CD4-positive, alpha-beta T cell treated with Interleukin-1 beta for 1 hour (primary cell): ENCODE measurements around the gene ITM2B.
A peak's percentile ranks its signal among the peaks of the same experiment; 100 is the strongest.
"Not testable (repeated sequence)": the region's sequence is repeated elsewhere in the genome, so short reads cannot be mapped to it uniquely, and the experiment has no call there.

ENCODE experiments used
- DNase-seq, 2 donors: peaks; one replicate each; pipeline ENCODE4 v3.0.0-alpha.2; 2020 to 2022

Gene ITM2B

DNA sequence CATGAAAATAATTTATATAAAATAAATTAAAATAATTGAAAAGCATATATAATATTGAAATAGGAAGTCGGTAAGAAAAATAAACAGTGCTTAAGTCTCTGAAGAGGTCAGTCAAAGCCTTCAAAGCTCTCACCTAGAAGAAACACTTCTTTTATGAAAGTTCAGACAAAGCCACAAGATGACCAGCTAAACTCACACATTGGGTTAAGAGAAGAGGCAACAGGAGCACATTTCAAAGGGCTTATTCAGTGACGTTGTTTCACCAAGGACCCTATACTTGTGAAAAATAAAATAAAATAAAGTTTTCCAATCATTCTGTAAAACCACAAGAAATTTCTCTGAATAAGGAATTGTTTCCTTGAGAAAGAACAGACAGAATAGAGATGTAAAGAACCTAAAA, 2.5 kb upstream of the ITM2B start:
- no peak for DNase-seq

DNA sequence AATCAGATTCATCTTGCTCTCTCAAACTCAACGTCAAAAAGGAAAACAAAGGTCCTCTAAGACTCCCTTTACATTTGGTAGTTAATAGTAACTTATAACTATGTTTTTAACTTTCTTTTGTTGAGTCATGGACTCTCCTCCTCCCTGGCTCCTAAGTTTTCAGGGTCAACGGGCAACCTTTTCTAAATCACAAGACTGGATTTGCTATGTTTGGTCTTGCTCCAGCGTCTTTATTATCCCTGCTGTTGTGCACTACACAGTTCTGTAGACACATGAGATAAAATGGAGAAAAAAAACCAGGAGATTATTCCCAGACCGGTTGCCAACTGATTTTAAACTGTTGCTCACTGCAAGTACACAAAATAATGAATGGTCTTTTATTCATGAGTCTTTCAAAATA, 1.9 kb upstream of the ITM2B start:
- no peak for DNase-seq

DNA sequence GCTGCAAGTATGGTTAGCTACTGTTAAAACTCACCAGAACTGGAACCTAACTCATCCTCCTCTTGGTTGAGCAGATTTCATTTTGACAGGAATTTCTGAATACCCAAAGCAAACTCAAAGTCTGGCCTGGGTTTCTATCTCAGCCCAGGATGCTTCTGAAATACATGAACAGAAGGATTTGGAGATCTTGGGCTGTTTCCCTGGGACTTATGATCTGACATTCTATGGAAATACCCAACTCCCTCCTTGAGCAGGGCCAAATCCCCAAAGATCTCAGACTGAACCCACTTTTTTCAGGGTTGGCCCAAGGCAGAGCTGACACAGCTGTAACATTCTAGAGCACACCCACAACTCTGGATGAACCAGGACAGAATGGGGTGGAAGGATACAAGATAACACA, 1.1 kb upstream of the ITM2B start:
- DNase-seq: no peak

DNA sequence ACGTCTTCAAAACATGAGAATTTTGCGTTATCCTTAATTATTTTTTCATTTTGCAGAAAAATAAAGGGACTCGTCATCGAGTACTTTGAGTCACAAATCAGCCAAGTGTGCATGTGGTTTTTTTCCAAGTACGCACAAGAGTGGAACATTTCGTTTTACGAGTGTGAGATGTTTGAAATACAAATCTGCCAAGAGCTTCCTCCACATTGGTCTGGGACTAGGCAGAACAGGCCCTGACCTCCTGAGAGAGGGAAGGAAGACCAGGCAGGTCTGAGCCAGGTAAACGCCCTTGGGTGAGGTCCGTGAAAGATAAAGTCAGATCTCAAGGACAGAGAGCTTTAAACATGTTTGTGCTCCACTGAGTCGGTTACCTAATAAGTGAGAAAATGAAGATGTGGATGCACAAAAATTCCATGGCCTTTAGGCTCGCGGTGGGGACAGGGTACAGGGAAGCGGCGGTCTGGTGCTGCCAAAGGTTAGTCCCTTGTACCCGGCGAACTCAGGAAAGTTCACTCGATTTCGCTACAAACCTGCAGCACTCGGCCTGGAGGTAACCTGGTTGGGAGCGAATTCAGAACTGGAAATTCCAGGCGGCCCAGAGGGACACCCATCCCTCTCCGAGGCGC, 473 bp upstream of the ITM2B start:
- DNase-seq: no peak

DNA sequence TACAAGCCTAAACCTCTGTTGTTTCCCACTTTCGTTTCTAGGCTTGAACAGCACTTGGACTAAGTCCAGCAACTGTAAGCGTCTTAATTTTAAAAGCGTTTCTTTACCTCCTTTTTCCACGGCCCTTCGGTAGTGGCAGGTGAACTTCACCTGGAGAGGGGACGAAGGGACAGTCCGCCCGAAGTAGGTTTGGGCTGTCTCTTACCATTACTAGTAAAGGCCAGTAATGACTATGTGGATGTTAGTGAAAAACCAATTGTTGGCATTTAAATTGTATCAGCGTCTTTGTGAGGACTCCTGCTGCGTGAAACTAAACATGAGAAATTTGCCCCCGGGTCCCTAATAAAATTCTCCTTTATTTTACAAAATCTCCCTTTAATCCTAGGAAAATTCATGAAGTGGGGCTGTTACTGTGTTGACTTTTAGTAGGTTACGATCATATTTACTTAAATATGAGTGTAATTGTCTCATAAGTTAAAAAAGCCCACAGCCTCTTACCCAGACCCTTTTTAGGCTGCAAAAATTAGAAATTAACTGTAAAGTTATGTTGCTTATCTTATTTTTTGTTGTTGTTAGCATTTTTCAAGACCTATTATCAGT, 983 bp downstream of the ITM2B start:
- DNase-seq: no peak

DNA sequence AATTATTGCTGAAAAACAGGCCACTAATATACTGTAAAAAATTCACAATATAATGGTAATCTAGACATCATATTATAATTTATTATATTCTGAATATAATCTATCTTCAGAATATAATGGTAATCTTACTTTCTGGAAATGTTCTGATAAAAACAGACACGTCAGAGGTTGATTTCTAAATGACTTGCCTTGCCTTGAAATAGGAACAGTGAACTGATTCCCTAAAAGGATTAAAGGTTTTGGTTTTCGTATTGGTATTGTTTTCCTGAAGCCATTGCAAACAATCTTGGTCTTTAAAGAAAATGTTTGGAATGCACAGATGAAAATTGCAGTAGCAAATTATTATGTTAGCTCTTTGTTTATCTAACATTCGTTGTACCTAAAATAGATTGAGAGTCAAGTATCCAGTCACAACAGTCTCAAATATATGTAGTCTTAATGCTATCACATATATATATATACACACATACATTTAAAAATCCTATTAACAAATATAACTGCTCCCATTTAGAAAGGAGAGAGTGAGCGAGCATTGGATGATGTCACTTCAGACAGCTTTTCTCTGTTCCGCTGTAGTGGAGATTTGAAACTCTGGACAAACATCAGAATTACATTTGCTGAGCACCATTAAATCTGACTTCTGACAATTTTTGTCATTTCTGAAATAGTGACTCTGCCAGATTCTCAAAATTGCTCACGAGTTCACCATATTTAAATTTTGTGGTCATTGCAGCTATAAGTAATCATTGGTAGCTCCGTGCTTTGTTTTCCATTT, 1.7 kb downstream of the ITM2B start:
- DNase-seq: peak in 1 of 2 donors; percentile 34

DNA sequence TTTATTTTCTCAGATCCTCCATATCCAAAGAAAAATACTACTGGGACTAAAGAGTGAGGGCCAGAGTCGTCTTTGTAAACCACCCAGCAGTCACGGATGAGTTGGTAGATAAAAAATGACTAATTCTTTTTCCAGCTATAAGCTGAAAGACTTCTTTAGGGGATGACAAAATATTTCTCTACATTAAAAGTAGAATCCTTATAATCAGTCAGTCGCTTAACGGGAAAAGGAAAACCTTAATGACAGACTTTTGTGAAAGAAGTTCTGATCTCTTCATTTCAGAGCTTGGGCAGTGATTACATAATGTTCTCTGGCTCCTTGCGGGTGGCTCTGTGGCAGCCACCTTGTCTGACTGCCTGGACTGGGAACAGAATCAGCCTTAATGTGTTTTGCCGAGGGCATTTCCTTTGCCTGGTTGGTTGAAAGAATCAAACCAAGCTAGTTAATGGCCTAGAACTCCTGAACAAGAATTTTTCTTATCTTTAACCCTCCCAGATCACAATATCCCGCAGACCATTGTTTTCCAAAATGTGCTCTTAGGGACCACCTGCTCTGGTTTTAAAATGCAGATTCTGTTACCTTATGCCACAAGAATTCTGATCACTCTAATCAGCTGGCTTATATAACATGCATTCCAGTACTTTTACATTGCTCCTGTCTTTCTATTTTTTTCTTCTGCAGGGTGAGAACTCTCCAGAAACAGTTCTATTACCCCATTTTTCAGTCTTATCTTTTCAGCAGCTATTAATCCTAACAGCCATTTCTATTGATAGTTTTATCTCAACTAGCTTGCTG, 2.5 kb downstream of the ITM2B start:
- peak in 1 of 2 donors; percentile 35 for DNase-seq

DNA sequence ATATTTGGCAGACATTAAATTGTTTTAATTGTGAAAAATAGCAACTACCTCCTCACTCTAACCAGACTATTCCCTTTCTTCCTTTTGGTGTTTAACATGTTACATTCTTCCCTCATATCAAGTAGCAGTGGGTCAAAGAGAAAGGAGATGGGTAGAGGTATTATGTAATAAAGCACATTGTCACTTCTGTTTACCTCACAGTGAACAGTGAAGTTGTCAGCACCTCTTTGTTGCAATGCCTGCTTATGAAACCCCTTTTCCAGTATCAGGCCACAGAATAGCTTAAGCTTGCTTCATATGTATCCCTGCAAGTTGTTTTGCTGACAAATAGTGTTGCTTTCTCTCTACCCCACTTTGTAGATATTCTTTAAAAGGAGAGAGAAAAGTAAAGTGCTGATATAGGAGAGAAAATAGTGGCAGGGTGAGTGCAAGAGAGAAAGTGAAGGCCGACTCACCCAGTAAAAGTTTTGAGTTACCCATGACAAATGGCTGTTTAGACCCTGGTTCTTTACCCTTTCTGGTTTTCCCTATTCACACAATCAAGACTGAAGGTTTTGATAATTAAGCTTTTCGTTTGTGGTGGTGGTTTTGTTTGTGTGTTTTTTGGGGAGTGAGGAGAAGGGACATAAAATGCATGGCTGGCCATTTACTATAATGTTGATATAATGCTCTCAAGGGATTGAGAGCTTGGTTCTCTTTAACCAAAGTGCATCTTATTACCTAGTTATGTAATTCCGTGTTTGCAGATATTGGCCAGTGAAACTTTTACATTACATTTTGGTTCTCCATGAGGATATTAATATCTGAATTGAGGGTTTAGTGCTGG, 3.7 kb downstream of the ITM2B start:
- DNase-seq: no peak

DNA sequence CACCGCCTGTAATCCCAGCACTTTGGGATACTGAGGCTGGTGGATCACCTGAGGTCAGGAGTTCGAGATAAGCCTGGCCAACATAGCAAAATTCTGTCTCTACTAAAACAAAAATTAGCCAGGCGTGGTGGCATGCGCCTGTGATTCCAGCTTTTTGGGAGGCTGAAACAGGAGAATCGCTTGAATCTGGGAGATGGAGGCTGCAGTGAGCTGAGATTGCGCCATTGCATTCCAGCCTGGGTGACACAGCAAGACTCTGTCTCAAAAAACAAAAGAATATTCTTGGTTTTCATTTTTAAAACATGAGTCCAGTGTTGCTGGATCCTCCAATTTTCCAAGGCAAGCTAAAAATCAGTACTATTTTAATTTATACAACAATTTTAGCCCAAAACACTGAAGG, 6.4 kb downstream of the ITM2B start:
- not testable (repeated sequence) for DNase-seq

DNA sequence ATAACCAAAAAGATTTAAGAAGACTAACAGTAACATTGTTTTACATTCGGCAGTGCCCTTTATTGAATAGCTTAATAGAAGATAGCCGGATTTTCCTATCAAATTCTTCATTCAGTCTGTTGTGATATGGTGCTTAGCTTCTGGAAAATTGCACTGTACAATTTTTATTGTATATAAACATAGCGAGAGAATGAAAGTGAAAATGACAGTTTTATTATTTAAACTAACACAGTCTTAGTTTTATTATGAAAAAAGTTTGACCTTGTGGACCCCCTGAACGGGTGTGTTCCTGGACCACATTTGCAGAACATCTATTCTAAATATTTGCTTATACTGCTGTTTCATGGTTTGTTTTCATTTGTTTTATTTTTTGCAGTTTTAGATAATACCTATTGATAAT, 8.6 kb downstream of the ITM2B start:
- DNase-seq: no peak

DNA sequence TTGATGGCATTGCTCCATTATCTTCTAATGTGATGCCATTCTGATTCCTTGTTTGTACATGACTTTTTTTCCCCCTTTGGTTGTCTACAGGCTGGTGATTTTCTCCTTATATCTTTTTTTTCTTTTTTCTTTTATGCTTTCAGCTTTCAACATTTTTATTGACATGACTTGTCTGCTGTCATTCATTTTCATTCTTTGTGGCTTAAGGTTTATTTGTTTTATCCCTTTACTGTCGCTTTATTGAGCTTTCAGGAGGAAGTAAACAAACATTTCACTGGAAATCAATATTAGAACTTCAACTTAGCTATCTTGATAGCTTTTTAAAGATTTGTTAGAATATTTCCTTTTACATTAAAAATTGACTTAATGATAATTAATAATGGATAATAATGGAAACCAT, 9.7 kb downstream of the ITM2B start:
- no peak for DNase-seq

DNA sequence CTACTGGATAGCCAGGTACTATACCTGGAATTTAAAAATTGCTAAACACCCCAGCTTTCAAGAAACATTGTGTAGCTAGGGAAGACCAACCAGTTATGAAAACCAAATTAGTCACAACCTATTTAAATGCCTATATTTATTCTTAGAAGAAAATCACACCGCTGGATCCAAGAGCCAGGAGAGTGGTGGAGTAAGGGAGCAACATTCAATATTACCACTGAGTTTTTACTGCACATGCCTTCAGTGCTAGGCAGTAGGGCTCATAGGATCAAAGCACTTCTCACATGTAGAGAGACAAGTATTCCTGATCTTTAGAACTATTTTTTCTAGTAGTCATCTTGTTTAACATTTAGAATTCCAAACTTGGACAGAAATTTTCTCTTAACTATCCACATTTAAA, 11.2 kb downstream of the ITM2B start:
- no peak for DNase-seq

DNA sequence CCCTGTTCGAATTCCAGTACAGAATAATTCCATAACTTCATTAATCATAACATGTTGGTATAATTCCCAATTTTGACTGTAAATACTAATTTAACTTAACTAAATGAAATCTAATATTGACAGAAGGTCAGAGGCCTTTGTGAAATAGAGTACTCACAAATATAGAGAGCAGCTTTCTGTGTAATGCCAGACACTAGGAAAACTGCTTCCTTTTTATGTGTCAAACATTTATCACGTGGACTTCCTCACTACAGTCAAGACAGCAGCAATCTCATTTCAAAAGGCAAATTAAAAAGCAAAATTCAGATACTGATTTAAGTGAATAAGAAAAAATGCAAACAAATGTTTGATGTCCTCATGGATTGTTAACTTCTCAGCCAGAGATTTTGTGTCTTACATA, 13.1 kb downstream of the ITM2B start:
- no peak for DNase-seq

DNA sequence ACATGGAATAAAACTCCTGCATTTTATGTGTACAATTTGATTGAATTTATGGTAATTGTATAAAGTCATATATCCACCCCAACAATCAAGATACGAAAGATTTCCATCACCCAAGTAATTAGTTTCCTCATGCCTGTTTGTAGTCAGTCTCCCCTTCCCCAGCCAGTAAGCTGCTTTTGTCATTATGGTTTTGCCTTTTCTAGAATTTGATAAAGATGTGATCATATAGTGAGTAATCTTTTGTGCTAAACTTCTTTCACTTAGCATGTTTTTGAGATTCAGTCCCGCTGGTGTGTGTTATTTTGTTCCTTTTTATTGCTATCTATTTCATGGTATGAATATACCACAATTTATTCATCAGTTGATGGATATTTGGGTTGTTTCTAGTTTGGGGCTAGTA, 16.0 kb downstream of the ITM2B start:
- no peak for DNase-seq

DNA sequence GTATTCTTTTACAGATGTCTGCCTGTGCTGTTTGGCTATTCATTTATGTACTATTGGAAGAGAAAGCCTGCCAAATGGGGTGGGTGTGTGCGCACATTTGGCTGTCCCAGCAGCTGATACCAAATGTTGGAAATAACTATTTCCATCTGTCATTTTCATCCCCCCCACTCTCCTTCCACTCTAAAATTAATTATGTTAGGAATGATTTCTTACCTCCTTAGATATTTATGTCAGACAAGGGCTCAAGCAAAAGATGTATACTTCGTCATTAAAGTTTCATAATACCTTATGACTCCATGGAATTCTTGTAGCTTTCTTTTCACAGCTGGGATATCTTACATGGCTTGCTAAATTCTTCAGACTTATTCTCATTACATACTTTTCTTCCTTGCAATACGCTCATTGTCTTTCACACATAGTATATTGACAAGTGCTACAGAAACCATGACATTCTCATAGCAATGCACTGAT, 18.6 kb downstream of the ITM2B start:
- no peak for DNase-seq

DNA sequence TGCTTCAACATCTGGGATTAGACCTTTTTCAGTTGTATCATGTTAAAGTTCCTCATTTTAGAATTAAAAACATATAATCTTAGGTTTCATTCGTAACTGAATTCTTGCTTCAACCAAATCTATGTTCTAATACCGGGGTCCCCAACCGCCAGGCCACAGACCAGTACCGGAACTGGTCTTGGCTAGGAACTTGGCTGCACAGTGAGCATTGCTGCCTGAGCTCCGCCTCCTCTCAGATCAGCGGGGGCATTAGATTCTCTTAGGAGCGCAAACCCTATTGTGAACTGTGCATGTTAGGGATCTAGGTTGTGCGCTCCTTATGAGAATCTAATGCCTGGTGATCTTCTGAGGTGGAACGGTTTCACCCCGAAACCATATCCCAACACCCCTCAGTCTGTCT, 19.2 kb downstream of the ITM2B start:
- DNase-seq: no peak

DNA sequence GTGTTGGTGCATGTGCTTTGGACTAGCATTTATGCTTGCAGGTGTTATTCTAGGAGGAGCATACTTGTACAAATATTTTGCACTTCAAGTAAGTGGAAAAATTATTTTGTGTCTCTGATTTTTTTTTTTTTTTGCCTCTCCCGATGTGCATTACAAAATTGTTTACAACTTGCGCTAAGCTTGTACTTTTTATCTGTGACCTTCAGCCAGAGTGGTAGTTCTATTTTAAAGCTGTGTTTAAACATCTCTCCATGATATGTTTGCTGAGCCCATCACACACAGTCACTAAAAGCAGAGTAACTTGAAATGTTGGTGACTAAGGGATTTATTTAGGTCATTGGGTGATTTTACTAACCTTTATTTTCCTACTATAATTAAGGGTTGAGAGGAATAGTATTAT, 20.8 kb downstream of the ITM2B start:
- no peak for DNase-seq

DNA sequence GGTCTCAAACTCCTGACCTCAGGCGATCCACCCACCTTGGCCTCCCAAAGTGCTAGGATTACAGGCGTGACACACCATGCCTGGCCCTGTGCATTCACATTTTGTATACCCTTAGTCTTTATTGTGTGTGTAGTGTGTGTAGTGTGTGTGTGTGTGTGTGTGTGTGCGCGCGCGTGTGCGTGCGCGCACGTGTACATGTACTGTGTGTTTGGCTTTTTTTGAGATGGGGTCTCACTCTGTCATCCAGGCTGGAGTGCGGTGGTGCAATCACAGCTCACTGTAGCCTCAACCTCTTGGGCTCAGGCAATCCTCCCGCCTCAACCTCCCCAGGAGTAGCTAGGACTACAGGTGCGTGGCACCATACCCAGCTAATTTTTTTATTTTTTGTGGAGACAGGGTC, 22.1 kb downstream of the ITM2B start:
- DNase-seq: no peak

DNA sequence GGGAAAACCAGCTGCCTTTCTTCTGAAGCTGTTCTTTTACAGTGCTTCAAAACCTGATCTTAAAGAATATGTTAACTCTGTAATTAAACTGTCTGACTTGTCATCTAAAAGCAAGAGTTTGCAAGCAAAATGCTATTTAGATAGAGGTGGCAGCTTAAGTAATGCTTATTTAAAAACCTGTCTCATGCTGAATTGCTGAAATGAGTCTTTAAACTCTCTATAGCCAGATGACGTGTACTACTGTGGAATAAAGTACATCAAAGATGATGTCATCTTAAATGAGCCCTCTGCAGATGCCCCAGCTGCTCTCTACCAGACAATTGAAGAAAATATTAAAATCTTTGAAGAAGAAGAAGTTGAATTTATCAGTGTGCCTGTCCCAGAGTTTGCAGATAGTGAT, 22.9 kb downstream of the ITM2B start:
- no peak for DNase-seq

DNA sequence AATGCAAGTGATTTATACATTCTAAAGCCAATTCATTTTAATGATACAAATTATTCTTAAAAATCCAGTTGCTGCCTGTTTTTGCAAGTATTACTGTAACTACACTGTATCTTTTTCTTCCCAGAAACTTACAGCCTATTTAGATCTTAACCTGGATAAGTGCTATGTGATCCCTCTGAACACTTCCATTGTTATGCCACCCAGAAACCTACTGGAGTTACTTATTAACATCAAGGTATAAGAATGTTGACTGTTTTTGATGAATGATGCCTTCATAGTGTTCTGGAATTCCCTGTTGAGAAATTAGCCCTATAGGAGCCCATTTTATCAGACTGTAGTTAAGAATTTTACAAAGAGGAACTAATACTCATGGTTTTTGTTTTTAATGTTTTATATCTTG, 25.0 kb downstream of the ITM2B start:
- no peak for DNase-seq

DNA sequence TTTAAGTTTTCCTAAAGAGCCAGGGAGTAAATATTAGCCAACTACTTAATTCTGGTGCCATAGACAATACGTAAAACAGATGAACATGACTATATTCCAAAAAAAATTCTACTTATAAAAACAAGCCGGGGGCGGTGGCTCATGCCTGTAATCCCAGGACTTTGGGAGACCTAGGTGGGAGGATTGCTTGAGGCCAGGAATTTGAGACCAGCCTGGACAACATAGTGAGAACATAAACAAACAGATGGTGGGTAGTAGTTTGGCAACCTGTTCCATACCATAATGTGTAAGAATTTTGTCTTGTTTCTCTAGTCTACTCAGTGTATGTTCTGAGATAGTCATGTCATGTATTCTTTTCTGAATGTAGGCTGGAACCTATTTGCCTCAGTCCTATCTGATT, 25.4 kb downstream of the ITM2B start:
- DNase-seq: no peak

DNA sequence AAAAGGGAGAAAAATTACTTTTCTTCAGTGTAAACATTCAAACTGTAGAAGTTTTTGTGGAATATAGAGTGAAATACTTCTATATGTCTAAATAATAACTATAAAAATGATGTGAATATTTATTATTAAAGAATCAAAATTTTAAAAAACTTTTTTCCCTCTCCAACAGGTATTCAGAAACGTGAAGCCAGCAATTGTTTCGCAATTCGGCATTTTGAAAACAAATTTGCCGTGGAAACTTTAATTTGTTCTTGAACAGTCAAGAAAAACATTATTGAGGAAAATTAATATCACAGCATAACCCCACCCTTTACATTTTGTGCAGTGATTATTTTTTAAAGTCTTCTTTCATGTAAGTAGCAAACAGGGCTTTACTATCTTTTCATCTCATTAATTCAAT, 28.0 kb downstream of the ITM2B start:
- DNase-seq: no peak

DNA sequence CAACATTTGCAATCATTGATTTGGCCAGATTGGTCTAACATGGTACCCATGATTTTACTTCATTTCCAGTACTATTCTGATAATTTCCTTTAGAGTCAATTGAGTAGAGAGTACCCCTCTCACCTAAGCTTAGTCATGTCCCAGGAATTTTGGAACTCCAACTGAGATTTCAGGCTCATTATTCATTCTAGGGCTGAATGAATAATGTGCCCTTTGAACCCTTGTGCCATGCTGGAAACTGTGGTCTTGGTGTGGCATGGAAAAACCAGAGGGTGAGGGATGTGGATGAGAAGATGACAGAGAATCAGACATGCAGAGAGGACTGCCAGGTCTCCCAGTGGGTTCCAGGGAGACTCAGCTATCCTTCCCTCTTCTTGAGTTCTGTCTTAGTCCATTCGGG, 30.2 kb downstream of the ITM2B start:
- no peak for DNase-seq
